IPS-NIHi7 (cell line): Measurements from ENCODE around the gene RGL4.
"Not testable (repeated sequence)": the region's sequence is repeated elsewhere in the genome, so short reads cannot be mapped to it uniquely, and the experiment has no call there.

Experiments used
- DNase-seq: peaks from one replicate; pipeline ENCODE4 v3.0.0; 2012; ENCODE audit warnings: mixed read lengths; ENCODE audit errors: extremely low spot score

RGL4 gene

GRCh38 chr22:23690713-23691112 lies at the start of gene RGL4:
Gene RGL4, plus strand, starts transcription at chr22:23691013. Its CDS starts 1,018 bp downstream, at chr22:23692031.
- DNase-seq: no peak

- not testable (repeated sequence) for DNase-seq
Observed at GRCh38 chr22:23646526-23646925, 44.3 kb upstream of the RGL4 start.

GRCh38 chr22:23649071-23649501 lies 41.7 kb upstream of the RGL4 start:
- DNase-seq: no peak

GRCh38 chr22:23651676-23652075 lies 39.1 kb upstream of the RGL4 start:
- DNase-seq: no peak

GRCh38 chr22:23652286-23652685 lies 38.5 kb upstream of the RGL4 start:
- DNase-seq: no peak

- DNase-seq: no peak
Observed at GRCh38 chr22:23652711-23653110, 38.1 kb upstream of the RGL4 start.

GRCh38 chr22:23655891-23656475 lies 34.8 kb upstream of the RGL4 start:
- no peak for DNase-seq

GRCh38 chr22:23657727-23658126 lies 33.1 kb upstream of the RGL4 start:
- no peak for DNase-seq

- not testable (repeated sequence) for DNase-seq
Observed at GRCh38 chr22:23660381-23660780, 30.4 kb upstream of the RGL4 start.

- DNase-seq: no peak
Observed at GRCh38 chr22:23670378-23671295, 20.2 kb upstream of the RGL4 start.

GRCh38 chr22:23671387-23671786 lies 19.4 kb upstream of the RGL4 start:
- not testable (repeated sequence) for DNase-seq

GRCh38 chr22:23672307-23673049 lies 18.3 kb upstream of the RGL4 start:
- not testable (repeated sequence) for DNase-seq

- DNase-seq: no peak
Observed at GRCh38 chr22:23673050-23673620, 17.7 kb upstream of the RGL4 start.

- DNase-seq: peak; percentile 54
Observed at GRCh38 chr22:23673826-23674690, 16.8 kb upstream of the RGL4 start.

GRCh38 chr22:23674886-23675501 lies 15.8 kb upstream of the RGL4 start:
- not testable (repeated sequence) for DNase-seq

- DNase-seq: no peak
Observed at GRCh38 chr22:23675502-23676415, 15.1 kb upstream of the RGL4 start.

- not testable (repeated sequence) for DNase-seq
Observed at GRCh38 chr22:23676841-23677700, 13.7 kb upstream of the RGL4 start.

- no peak for DNase-seq
Observed at GRCh38 chr22:23677701-23677995, 13.2 kb upstream of the RGL4 start.

GRCh38 chr22:23678133-23678532 lies 12.7 kb upstream of the RGL4 start:
- no peak for DNase-seq
